H1 (cell line): Measurements from ENCODE around the gene ZNF747. TPM values are rescaled to one million over a fixed set of nuclear protein-coding genes. Genes with fewer than 3 reads are reported as not detected.

Experiments used
- CTCF ChIA-PET: fragments of 300-600 bp; sonication (Branson Sonifier 250); formaldehyde crosslinking; loops from one replicate; lab custom pipeline; 2021; ENCODE audit not compliant: partially characterized antibody; lab: Charles Lee
- POLR2A ChIA-PET: fragments of 300-600 bp; sonication (Branson Sonifier 250); formaldehyde crosslinking; loops from one replicate; lab custom pipeline; 2021; ENCODE audit warnings: inconsistent platforms; ENCODE audit not compliant: partially characterized antibody; lab: Charles Lee
- DNase-seq, 2 experiments: peaks; one replicate each; pipeline versions ENCODE4 v3.0.0 to v3.0.0-alpha.2; 2010 to 2022; ENCODE audit warnings: low spot score in 2 of 2, low read depth in 1 of 2, mixed read lengths in 1 of 2
- FAIRE-seq: peaks from 2 replicates; lab custom pipeline; 2011; peaks lifted over from hg19 to GRCh38; lab: Jason Lieb, UNC
- H2AFZ ChIP-seq: 2 replicates; pipeline ENCODE4 v1.8.1; 2012; ENCODE audit warnings: low read length, inconsistent platforms
- H2AK5ac ChIP-seq: 2 replicates; pipeline ENCODE4 v1.6.1; 2013; ENCODE audit warnings: low read depth, low read length
- H2BK120ac ChIP-seq: replicated peaks from 2 replicates; pipeline ENCODE3; 2013; ENCODE audit warnings: low read depth, low read length, inconsistent platforms
- H2BK12ac ChIP-seq: 2 replicates; pipeline ENCODE4 v1.6.1; 2013; ENCODE audit warnings: low read depth, low read length
- H2BK15ac ChIP-seq: 2 replicates; pipeline ENCODE4 v1.6.1; 2013; ENCODE audit warnings: low read length
- H2BK20ac ChIP-seq: 2 replicates; pipeline ENCODE4 v1.6.1; 2013; ENCODE audit warnings: low read length
- H2BK5ac ChIP-seq: 2 replicates; pipeline ENCODE4 v1.6.1; 2013; ENCODE audit warnings: low read depth, low read length
- H3K14ac ChIP-seq: 2 replicates; pipeline ENCODE4 v1.6.1; 2013; ENCODE audit warnings: inconsistent platforms; ENCODE audit not compliant: insufficient read length
- H3K18ac ChIP-seq: 2 replicates; pipeline ENCODE4 v1.6.1; 2013; ENCODE audit warnings: low read length; ENCODE audit errors: extremely low read depth
- H3K23ac ChIP-seq: 2 replicates; pipeline ENCODE4 v1.6.1; 2013; ENCODE audit warnings: inconsistent platforms; ENCODE audit not compliant: insufficient read length
- H3K23me2 ChIP-seq: 2 replicates; pipeline ENCODE4 v1.6.1; 2013; ENCODE audit warnings: low read depth, low read length
- H3K27ac ChIP-seq: 2 replicates; pipeline ENCODE4 v1.6.1; 2011; ENCODE audit warnings: low read depth, low read length, inconsistent platforms
- H3K27me3 ChIP-seq, 4 experiments: replicated peaks in 1 of 4; 1 replicate in 1 of 4; 2 replicates in 3 of 4; pipeline versions ENCODE4 v1.6.1 to v1.8.1; 2011 to 2013; ENCODE audit warnings: low read length in 3 of 4, mild to moderate bottlenecking in 3 of 4, inconsistent platforms in 2 of 4, mixed read lengths in 2 of 4, moderate library complexity in 1 of 4; ENCODE audit not compliant: control insufficient read depth in 3 of 4, insufficient read depth in 3 of 4; ENCODE audit errors: extremely low read depth in 1 of 4
- H3K36me3 ChIP-seq, 4 experiments: 2 replicates each; pipeline versions ENCODE4 v1.6.1 to v1.8.1; 2011 to 2013; ENCODE audit warnings: mild to moderate bottlenecking in 4 of 4, low read length in 3 of 4, moderate library complexity in 2 of 4, control low read depth in 1 of 4, inconsistent platforms in 1 of 4; ENCODE audit not compliant: insufficient read depth in 4 of 4, control insufficient read depth in 2 of 4
- H3K4ac ChIP-seq: replicated peaks from 2 replicates; pipeline ENCODE3; 2013; ENCODE audit warnings: low read length, low read depth, mixed read lengths, inconsistent platforms; ENCODE audit not compliant: insufficient read length
- H3K4me1 ChIP-seq, 4 experiments: replicated peaks in 1 of 4; 1 replicate in 1 of 4; 2 replicates in 3 of 4; pipeline versions ENCODE4 v1.6.1 to v1.8.1; 2011 to 2013; ENCODE audit warnings: low read length in 3 of 4, inconsistent platforms in 2 of 4, mixed read lengths in 1 of 4; ENCODE audit not compliant: insufficient read depth in 4 of 4, control insufficient read depth in 3 of 4
- H3K4me2 ChIP-seq, 2 experiments: 2 replicates each; pipeline versions ENCODE4 v1.6.1 to v1.8.1; 2011 to 2013; ENCODE audit warnings: low read depth in 2 of 2, low read length in 2 of 2, control low read depth in 1 of 2, inconsistent platforms in 1 of 2, mild to moderate bottlenecking in 1 of 2; ENCODE audit not compliant: insufficient read depth in 1 of 2
- H3K4me3 ChIP-seq, 4 experiments: fragments of 200-600, 300-600 bp in 1 of 4; sonication (generic), shearing (Covaris generic), sonication (Bioruptor Twin) in 1 of 4; 2 replicates each; pipeline versions ENCODE4 v1.5.1 to v1.8.1; 2011 to 2016; ENCODE audit warnings: low read length in 4 of 4, low read depth in 3 of 4, control low read depth in 2 of 4, inconsistent platforms in 2 of 4, mild to moderate bottlenecking in 2 of 4, mixed read lengths in 1 of 4, moderate library complexity in 1 of 4; ENCODE audit not compliant: insufficient read depth in 2 of 4; ENCODE audit errors: extremely low read depth in 1 of 4
- H3K56ac ChIP-seq: replicated peaks from 2 replicates; pipeline ENCODE3; 2013; ENCODE audit warnings: low read depth, mild to moderate bottlenecking, mixed read lengths, low read length, inconsistent platforms; ENCODE audit not compliant: insufficient read length
- H3K79me1 ChIP-seq: 2 replicates; pipeline ENCODE4 v1.6.1; 2013; ENCODE audit warnings: low read depth, low read length, control low read depth
- H3K79me2 ChIP-seq, 2 experiments: 2 replicates each; pipeline versions ENCODE4 v1.6.1 to v1.8.1; 2012 to 2013; ENCODE audit warnings: low read length in 2 of 2, mild to moderate bottlenecking in 2 of 2, inconsistent platforms in 1 of 2; ENCODE audit not compliant: insufficient read depth in 2 of 2, control insufficient read depth in 1 of 2
- H3K9ac ChIP-seq, 4 experiments: replicated peaks in 1 of 4; 1 replicate in 1 of 4; 2 replicates in 3 of 4; pipeline versions ENCODE4 v1.6.1 to v1.8.1; 2011 to 2013; ENCODE audit warnings: low read depth in 3 of 4, low read length in 3 of 4, control low read depth in 2 of 4, mild to moderate bottlenecking in 2 of 4, moderate library complexity in 2 of 4, inconsistent platforms in 1 of 4; ENCODE audit errors: extremely low read depth in 1 of 4
- H3K9me3 ChIP-seq, 2 experiments: 2 replicates each; pipeline versions ENCODE4 v1.6.1 to v1.8.1; 2012 to 2013; ENCODE audit warnings: mild to moderate bottlenecking in 2 of 2, moderate library complexity in 2 of 2, control low read depth in 1 of 2, inconsistent platforms in 1 of 2, low read depth in 1 of 2, low read length in 1 of 2, mixed read lengths in 1 of 2; ENCODE audit not compliant: insufficient read depth in 2 of 2
- H4K20me1 ChIP-seq, 2 experiments: replicated peaks in 1 of 2; 2 replicates each; pipeline versions ENCODE3 to v1.8.1; 2011 to 2013; ENCODE audit warnings: inconsistent platforms in 2 of 2, low read length in 2 of 2, mild to moderate bottlenecking in 1 of 2; ENCODE audit not compliant: insufficient read depth in 2 of 2, control insufficient read depth in 1 of 2
- H4K5ac ChIP-seq: 2 replicates; pipeline ENCODE4 v1.6.1; 2013; ENCODE audit warnings: low read length, low read depth, mixed read lengths, inconsistent platforms; ENCODE audit not compliant: insufficient read length
- H4K8ac ChIP-seq: 2 replicates; pipeline ENCODE4 v1.8.0; 2013; ENCODE audit warnings: mild to moderate bottlenecking, moderate library complexity, low read length, inconsistent platforms; ENCODE audit not compliant: insufficient read depth; ENCODE audit errors: extremely low read depth
- H4K91ac ChIP-seq: replicated peaks from 2 replicates; pipeline ENCODE3; 2013; ENCODE audit warnings: low read length, mixed read lengths, inconsistent platforms; ENCODE audit not compliant: insufficient read length
- POLR2AphosphoS5 ChIP-seq: IDR thresholded peaks from 2 replicates; pipeline ENCODE4 v1.6.1; 2011; ENCODE audit warnings: low read depth, low read length
- RXRA ChIP-seq: IDR thresholded peaks from 2 replicates; pipeline ENCODE4 v1.6.1; 2011; ENCODE audit warnings: low read depth, mild to moderate bottlenecking, low read length, moderate library complexity; ENCODE audit not compliant: insufficient read depth
- WGBS, 2 experiments: shearing (Covaris generic) in 1 of 2; methylation state at CpG; one replicate each; pipeline versions ENCODE4 v1.1.6 to v1.1.7; 2013 to 2015; ENCODE audit warnings: low lambda C conversion rate in 2 of 2, mixed read lengths in 2 of 2, inconsistent platforms in 1 of 2, low coverage in 1 of 2, missing lambda C conversion rate in 1 of 2; ENCODE audit not compliant: insufficient replicate concordance in 2 of 2, insufficient coverage in 1 of 2, insufficient read length in 1 of 2; ENCODE audit errors: extremely low coverage in 1 of 2, missing lambda C conversion rate in 1 of 2; 5-methylcytosine and 5-hydroxymethylcytosine counted together
- polyA plus RNA-seq, 7 experiments: library from polyadenylated mRNA; depleted of rRNA in 3 of 7; stranded (reverse) in 5 of 7; unstranded in 2 of 7; fragments of >200 nt in 5 of 7; fragments of 200-250 nt in 2 of 7; gene quantifications; 1 replicate in 5 of 7; 2 replicates in 1 of 7; 4 replicates in 1 of 7; pipeline versions ENCODE4 v1.2.1 to v1.2.3, GENCODE V29; 2011 to 2013; ENCODE audit warnings: missing spikeins in 2 of 7, mixed read lengths in 2 of 7
- total RNA-seq: library from RNA; stranded (reverse); fragmentation: NEBNext Ultra II Directional; extraction: Animal tissue kit (Norgen Biotek cat#: 25700); gene quantifications from 2 replicates; pipeline ENCODE4 v1.2.1, GENCODE V29; 2021
- TF ChIP-seq, protein P1 (sequence below): IDR thresholded peaks from 2 replicates; pipeline ENCODE4 v1.6.1; 2012; ENCODE audit warnings: inconsistent platforms
- TF ChIP-seq, protein P2 (sequence below): IDR thresholded peaks from 2 replicates; pipeline ENCODE4 v1.6.1; 2012; ENCODE audit warnings: inconsistent platforms
- TF ChIP-seq, protein P3 (sequence below): IDR thresholded peaks from 2 replicates; pipeline ENCODE4 v1.6.1; 2011; ENCODE audit warnings: low read length, improper control_type of control experiment

The ZNF747 gene
- total and polyA plus RNA-seq, 2 of the 8 experiments (the other 6 are each of a cell fraction or from before 2014, with no cell fraction given), result 9.9 to 10.3 TPM

DNA sequence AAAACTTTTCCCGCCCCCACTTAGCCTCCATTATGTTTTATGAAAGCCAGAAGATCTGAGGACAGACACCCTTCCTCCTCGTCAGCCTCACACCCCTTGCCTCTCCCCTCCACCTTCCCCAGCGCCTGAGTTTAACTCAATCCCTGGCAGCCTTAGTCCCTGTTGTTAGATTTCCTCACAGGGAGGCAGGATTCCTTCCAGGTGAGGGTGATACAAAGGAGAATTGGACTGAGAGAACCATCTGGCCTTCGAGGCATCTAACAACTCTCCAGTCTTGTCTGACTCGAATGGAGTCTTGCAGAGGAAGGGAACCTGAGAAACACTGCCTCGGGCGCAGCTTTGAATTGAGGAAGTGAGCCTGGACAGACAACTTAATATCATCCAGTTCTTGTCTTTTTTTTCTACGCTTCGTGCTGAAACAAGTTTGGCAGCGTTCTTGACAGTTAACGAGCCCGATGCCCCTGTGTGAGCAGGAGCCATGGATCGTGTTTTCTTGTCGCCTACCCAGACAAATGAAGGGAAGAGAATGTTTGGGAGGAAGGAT lies 7.0 kb downstream of the ZNF747 start:
- Histone ChIP-seq H3K23me2 (peaks cover 2% of the 10 kb centered on the region; the same call in 1 of the 2 replicates), H3K14ac (no peak overlapping the region), H3K18ac (peak overlapping the region; percentile 99), H2BK20ac (no peak overlapping the region), H4K8ac (peak overlapping the region; percentile 51; the same call in 1 of the 2 replicates), H3K9ac (peak overlapping the region; percentile 49 to 75 (median 62)), H2AFZ (no peak overlapping the region), H3K79me2 (no peaks in the 10 kb centered on the region), H2BK12ac (peak overlapping the region; percentile 92; the same call in 1 of the 2 replicates), H2BK120ac (no peak overlapping the region), H3K4me1 (peaks cover 3 to 6% (median 6%) of the 10 kb centered on the region in 4 experiments), H3K23ac (no peak overlapping the region), H3K56ac (no peak overlapping the region), H3K4me2 (peak overlapping the region; percentile 71 to 81), H3K79me1 (peaks cover 2% of the 10 kb centered on the region; the same call in 1 of the 2 replicates), H4K20me1 (peaks cover 0 to 7% of the 10 kb centered on the region in 2 experiments), H3K27ac (peak overlapping the region; percentile 70), H3K27me3 (no peaks in the 10 kb centered on the region), H2BK5ac (peak overlapping the region; percentile 92), H3K36me3 (peaks cover 0 to 17% (median 2%) of the 10 kb centered on the region in 4 experiments; a peak in 2 of 8 replicates), H3K9me3 (no peaks in the 10 kb centered on the region)
- 61% methylated on average over 14 of the region's 14 CpGs; no CpG with 5 or more reads in 1 of the 2 experiments for whole genome bisulfite sequencing, 2 experiments
- FAIRE-seq, result no peak
- ChIA-PET CTCF (interaction anchor here (0.6 to 2.9 kb wide), 5 partner anchors 30 to 98 kb away, joined by 3 to 12 read pairs (median 3); partner anchors contain the start of gene DCTPP1), POLR2A (interaction anchor here (0.7 to 5.7 kb wide), 24 partner anchors 8 to 278 kb away, joined by 3 to 48 read pairs (median 3); partner anchors contain the start of genes CD2BP2, DCTPP1, ZNF48 and ZNF689)
- no peak for DNase-seq
- TF ChIP-seq, protein P1, sequence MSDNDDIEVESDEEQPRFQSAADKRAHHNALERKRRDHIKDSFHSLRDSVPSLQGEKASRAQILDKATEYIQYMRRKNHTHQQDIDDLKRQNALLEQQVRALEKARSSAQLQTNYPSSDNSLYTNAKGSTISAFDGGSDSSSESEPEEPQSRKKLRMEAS, result 0 out of 2 replicates have a peak, but pooled peaks have one; percentile 5
- TF ChIP-seq, protein P2, sequence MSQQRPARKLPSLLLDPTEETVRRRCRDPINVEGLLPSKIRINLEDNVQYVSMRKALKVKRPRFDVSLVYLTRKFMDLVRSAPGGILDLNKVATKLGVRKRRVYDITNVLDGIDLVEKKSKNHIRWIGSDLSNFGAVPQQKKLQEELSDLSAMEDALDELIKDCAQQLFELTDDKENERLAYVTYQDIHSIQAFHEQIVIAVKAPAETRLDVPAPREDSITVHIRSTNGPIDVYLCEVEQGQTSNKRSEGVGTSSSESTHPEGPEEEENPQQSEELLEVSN, result peak; percentile 86
- TF ChIP-seq, protein P3, sequence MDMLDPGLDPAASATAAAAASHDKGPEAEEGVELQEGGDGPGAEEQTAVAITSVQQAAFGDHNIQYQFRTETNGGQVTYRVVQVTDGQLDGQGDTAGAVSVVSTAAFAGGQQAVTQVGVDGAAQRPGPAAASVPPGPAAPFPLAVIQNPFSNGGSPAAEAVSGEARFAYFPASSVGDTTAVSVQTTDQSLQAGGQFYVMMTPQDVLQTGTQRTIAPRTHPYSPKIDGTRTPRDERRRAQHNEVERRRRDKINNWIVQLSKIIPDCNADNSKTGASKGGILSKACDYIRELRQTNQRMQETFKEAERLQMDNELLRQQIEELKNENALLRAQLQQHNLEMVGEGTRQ, result no peak
- TF ChIP-seq POLR2AphosphoS5, result peak; percentile 7; the same call in 1 of the 2 replicates
- no peak for TF ChIP-seq RXRA
- TF ChIP-seq, all 59 proteins: peak for 3
- H4K5ac ChIP-seq, result peak overlapping the region; percentile 55
- H3K4me3 ChIP-seq, result peak overlapping the region; percentile 25 to 99 (median 34); a peak in 5 of 8 replicates
- H2BK15ac ChIP-seq, result peak overlapping the region; percentile 61
- H4K91ac ChIP-seq, result peak overlapping the region; percentile 66
- peak overlapping the region; percentile 96 for H2AK5ac ChIP-seq
- peak overlapping the region; percentile 65 for H3K4ac ChIP-seq
